GM12878 (cell line): ENCODE results near the gene MEG3. TPM values are rescaled to one million over a fixed set of nuclear protein-coding genes. Genes with fewer than 3 reads are reported as not detected.

Source experiments
- ATAC-seq: fragments of 200-7000 bp; cut with Tn5 transposase; 3 replicates; pipeline ENCODE4 v1.9.1; 2020; ENCODE audit warnings: mild to moderate bottlenecking, moderate library complexity
- BruUV-seq: library from RNA; stranded (reverse); fragments of 400-500 nt; replicated peaks from 2 replicates; lab custom pipeline; 2021; lab: Mats Ljungman, UMichigan
- CTCF ChIA-PET: fragments of 300-600 bp; sonication (Branson Sonifier 250); formaldehyde crosslinking; extraction: SDS; loops from one replicate; lab custom pipeline; 2021; ENCODE audit warnings: inconsistent platforms; lab: Yijun Ruan, JAX
- POLR2A ChIA-PET: fragments of 350-600 bp; formaldehyde crosslinking; extraction: SDS; loops from one replicate; lab custom pipeline; 2021; ENCODE audit warnings: inconsistent platforms; lab: Charles Lee
- RAD21 ChIA-PET: fragments of 300-600 bp; sonication (Branson Sonifier 250); formaldehyde crosslinking; loops from one replicate; lab custom pipeline; 2023; ENCODE audit warnings: antibody characterized with exemption; ENCODE audit not compliant: unreplicated experiment; lab: Charles Lee
- SMC1A ChIA-PET: fragments of 300-600 bp; sonication (Branson Sonifier 250); formaldehyde crosslinking; loops from one replicate; lab custom pipeline; 2023; ENCODE audit not compliant: unreplicated experiment, uncharacterized antibody; lab: Charles Lee
- DNase-seq: peaks from one replicate; pipeline ENCODE4 v3.0.0-alpha.2; 2011; ENCODE audit warnings: low read depth, low spot score
- FAIRE-seq: peaks from 3 replicates; lab custom pipeline; 2011; peaks lifted over from hg19 to GRCh38; lab: Jason Lieb, UNC
- H2AFZ ChIP-seq: 2 replicates; pipeline ENCODE4 v1.6.0; 2011; ENCODE audit warnings: low read depth, low read length, control low read depth; ENCODE audit not compliant: control insufficient read depth
- H3K27ac ChIP-seq: 2 replicates; pipeline ENCODE4 v1.5.1; 2011; ENCODE audit warnings: control low read depth; ENCODE audit not compliant: control insufficient read depth, insufficient read depth
- H3K27me3 ChIP-seq, 2 experiments: replicated peaks in 1 of 2; 2 replicates each; pipeline versions ENCODE4 v1.6.0 to v1.6.1; 2011; ENCODE audit warnings: low read length in 1 of 2; ENCODE audit not compliant: control insufficient read depth in 2 of 2, insufficient read depth in 2 of 2
- H3K36me3 ChIP-seq, 2 experiments: 2 replicates each; pipeline ENCODE4 v1.5.1; 2011; ENCODE audit warnings: low read length in 1 of 2; ENCODE audit not compliant: control insufficient read depth in 2 of 2, insufficient read depth in 2 of 2
- H3K4me1 ChIP-seq: 2 replicates; pipeline ENCODE4 v1.6.1; 2011; ENCODE audit warnings: mild to moderate bottlenecking, low read length, moderate library complexity, mixed read lengths; ENCODE audit not compliant: control insufficient read depth, insufficient read depth
- H3K4me2 ChIP-seq: 2 replicates; pipeline ENCODE4 v1.6.0; 2011; ENCODE audit warnings: control low read depth; ENCODE audit not compliant: control insufficient read depth, insufficient read depth
- H3K4me3 ChIP-seq: fragments of 200-600 bp; sonication (generic); 2 replicates; pipeline ENCODE4 v1.5.1; 2016
- H3K79me2 ChIP-seq: 2 replicates; pipeline ENCODE4 v1.6.0; 2011; ENCODE audit warnings: low read length; ENCODE audit not compliant: control insufficient read depth, insufficient read depth
- H3K9ac ChIP-seq: 2 replicates; pipeline ENCODE4 v1.8.0; 2011; ENCODE audit warnings: low read length, control low read depth, mixed read lengths; ENCODE audit not compliant: control insufficient read depth, insufficient read depth
- H3K9me3 ChIP-seq: replicated peaks from 3 replicates; pipeline ENCODE4 v1.5.1; 2011; ENCODE audit warnings: mild to moderate bottlenecking, low read length; ENCODE audit not compliant: control insufficient read depth, insufficient read depth
- H4K20me1 ChIP-seq: 2 replicates; pipeline ENCODE4 v1.6.0; 2011; ENCODE audit not compliant: control insufficient read depth, insufficient read depth
- ATF7 ChIP-seq: fragments of 450-650 bp; IDR thresholded peaks from 2 replicates; pipeline ENCODE4 v1.6.1; 2016; ENCODE audit warnings: low read depth, mild to moderate bottlenecking
- EGR1 ChIP-seq, 2 experiments: IDR thresholded peaks; 1 replicate in 1 of 2; 2 replicates in 1 of 2; pipeline ENCODE4 v1.6.1; 2011 to 2012; ENCODE audit warnings: low read depth in 2 of 2, low read length in 2 of 2, borderline replicate concordance in 1 of 2, mild to moderate bottlenecking in 1 of 2, moderate library complexity in 1 of 2
- ETV6 ChIP-seq, 2 experiments: fragments of 450-650 bp in 1 of 2; IDR thresholded peaks in 1 of 2; conservative IDR thresholded peaks in 1 of 2; 2 replicates each; pipeline ENCODE4 v1.6.1; 2014; ENCODE audit warnings: antibody characterized with exemption in 1 of 2, borderline replicate concordance in 1 of 2, low read depth in 1 of 2, mild to moderate bottlenecking in 1 of 2, moderate library complexity in 1 of 2
- GABPA ChIP-seq: IDR thresholded peaks from 2 replicates; pipeline ENCODE4 v1.6.1; 2014; ENCODE audit warnings: antibody characterized with exemption, low read depth, mild to moderate bottlenecking, inconsistent platforms
- HDAC2 ChIP-seq: fragments of 200-600 bp; sonication (generic); IDR thresholded peaks from 2 replicates; pipeline ENCODE4 v1.6.1; 2017
- NFXL1 ChIP-seq: fragments of 450-650 bp; IDR thresholded peaks from 2 replicates; pipeline ENCODE4 v1.6.1; 2017; ENCODE audit warnings: antibody characterized with exemption, mild to moderate bottlenecking, borderline replicate concordance
- NR2C1 ChIP-seq: fragments of 450-650 bp; IDR thresholded peaks from 2 replicates; pipeline ENCODE4 v1.6.1; 2017; ENCODE audit warnings: antibody characterized with exemption, mild to moderate bottlenecking, moderate library complexity
- RELA ChIP-seq: fragments of 450-650 bp; IDR thresholded peaks from 2 replicates; pipeline ENCODE4 v1.8.0; 2014; ENCODE audit warnings: borderline replicate concordance; ENCODE audit not compliant: partially characterized antibody
- SRF ChIP-seq, 2 experiments: IDR thresholded peaks; 2 replicates each; pipeline ENCODE4 v1.6.1; 2011; ENCODE audit warnings: low read depth in 2 of 2, low read length in 2 of 2, mild to moderate bottlenecking in 1 of 2, moderate library complexity in 1 of 2
- TBL1XR1 ChIP-seq: IDR thresholded peaks from 2 replicates; pipeline ENCODE4 v1.6.1; 2012; ENCODE audit warnings: low read depth, low read length, improper control_type of control experiment
- WGBS: methylation state at CpG from one replicate; pipeline ENCODE4 v1.1.6; 2016; ENCODE audit warnings: low lambda C conversion rate; ENCODE audit not compliant: insufficient replicate concordance, insufficient coverage; ENCODE audit errors: missing lambda C conversion rate; 5-methylcytosine and 5-hydroxymethylcytosine counted together
- in situ Hi-C: fragments of 300-500 bp; cut with MboI; formaldehyde crosslinking; loops from 9 replicates; pipeline ENCODE4 v1.14.3; 2018; ENCODE audit warnings: mixed read lengths
- intact Hi-C: fragments of 100-400 bp; cut with micrococcal nuclease; formaldehyde crosslinking; loops from one replicate; pipeline ENCODE4 v1.14.2; 2022; ENCODE audit not compliant: unreplicated experiment
- polyA plus RNA-seq, 11 experiments: library from polyadenylated mRNA; depleted of rRNA in 4 of 11; unstranded in 6 of 11; stranded (reverse) in 5 of 11; fragments of >200 nt; fragmentation: Nextera tagmentation in 4 of 11; fragmentation: Illumina TruSeq in 1 of 11; extraction: Ambion mirVana in 4 of 11; extraction: Trizol in 1 of 11; gene quantifications; 1 replicate in 1 of 11; 2 replicates in 10 of 11; pipeline versions ENCODE4 v1.2.1 to v1.2.3, GENCODE V29; 2011 to 2016; ENCODE audit warnings: inconsistent platforms in 2 of 11, missing spikeins in 2 of 11, low read depth in 1 of 11
- total RNA-seq, 4 experiments: library from RNA; depleted of rRNA in 3 of 4; stranded (reverse); fragments of >200 nt in 3 of 4; fragmentation: Illumina TruSeq in 1 of 4; extraction: Trizol in 1 of 4; gene quantifications; 2 replicates each; pipeline versions ENCODE4 v1.2.1 to v1.2.3, GENCODE V29; 2013 to 2021
- TF ChIP-seq, protein P1 (sequence below): fragments of 450-650 bp; IDR thresholded peaks from 2 replicates; pipeline ENCODE4 v1.6.1; 2017; ENCODE audit warnings: mild to moderate bottlenecking, low read depth, inconsistent platforms; ENCODE audit not compliant: poor library complexity, severe bottlenecking
- TF ChIP-seq, protein P2 (sequence below): fragments of 450-650 bp; IDR thresholded peaks from 2 replicates; pipeline ENCODE4 v1.6.1; 2017; ENCODE audit warnings: antibody characterized with exemption, mild to moderate bottlenecking, moderate library complexity

Gene MEG3
- total and polyA plus RNA-seq, 10 of the 15 experiments (the other 5 are each of a cell fraction or from before 2014, with no cell fraction given), result 0.03 to 2.9 (median 0.95) TPM; not detected in 7

DNA sequence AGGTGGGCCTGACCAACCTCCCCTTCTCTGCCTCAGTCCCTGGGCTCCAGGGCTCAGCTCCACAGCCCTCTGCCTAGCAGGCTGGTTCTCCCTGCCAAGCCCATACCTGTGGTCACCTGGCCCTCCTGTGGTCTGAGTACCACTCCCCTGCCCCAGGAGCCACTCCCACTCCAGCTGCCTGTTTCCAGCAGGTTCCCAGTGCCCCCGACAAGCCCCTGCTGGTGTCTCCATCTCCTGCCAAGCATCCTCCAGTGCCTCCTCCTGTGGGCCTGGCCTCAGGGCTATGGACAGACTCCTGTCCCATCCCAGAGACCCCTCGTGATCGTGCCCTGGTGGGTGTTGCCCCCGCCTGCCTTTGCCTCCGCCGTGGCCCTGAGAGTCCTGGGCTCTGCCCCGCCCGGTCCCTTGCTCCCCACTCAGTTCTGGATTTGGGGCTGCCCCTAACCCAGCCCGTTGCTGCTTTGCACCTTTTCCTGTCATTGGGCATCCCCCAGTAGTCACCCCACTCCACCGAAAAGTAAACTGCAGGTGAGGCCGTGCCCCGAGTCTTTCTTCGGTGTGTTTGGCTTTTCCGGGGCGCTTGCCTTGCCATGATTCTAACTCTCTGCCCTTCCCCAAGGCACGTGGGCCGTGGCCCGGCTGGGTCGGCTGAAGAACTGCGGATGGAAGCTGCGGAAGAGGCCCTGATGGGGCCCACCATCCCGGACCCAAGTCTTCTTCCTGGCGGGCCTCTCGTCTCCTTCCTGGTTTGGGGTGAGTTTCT, 9.8 kb downstream of the MEG3 start:
- no peak overlapping the region for H2AFZ ChIP-seq
- H3K4me3 ChIP-seq, result no peak overlapping the region
- no peak for FAIRE-seq
- CTCF ChIA-PET, result no interaction called here
- 49% methylated on average over 24 of the region's 24 CpGs for WGBS
- SMC1A ChIA-PET, result no interaction called here
- H3K9ac ChIP-seq, result no peak overlapping the region
- H4K20me1 ChIP-seq, result no peaks in the 10 kb centered on the region
- BruUV-seq, result no TSS peak
- ATAC-seq, result no peak
- in situ Hi-C loops (no loop called here), intact Hi-C loops (no loop called here)
- TF ChIP-seq RELA, result no peak
- no peak for TF ChIP-seq EGR1 (IDR thresholded peaks at IDR 0.05; ENCODE audit: borderline replicate concordance in 1 of 2, low read depth in 2 of 2, low read length in 2 of 2)
- TF ChIP-seq SRF (IDR thresholded peaks at IDR 0.05; ENCODE audit: low read depth in 2 of 2, low read length in 2 of 2), result no peak
- TF ChIP-seq GABPA, result no peak
- no peak for TF ChIP-seq TBL1XR1
- no peak for DNase-seq
- H3K27ac ChIP-seq, result no peak overlapping the region
- POLR2A ChIA-PET, result no interaction called here
- no peaks in the 10 kb centered on the region for H3K4me1 ChIP-seq
- H3K79me2 ChIP-seq, result no peaks in the 10 kb centered on the region
- no peaks in the 10 kb centered on the region for H3K9me3 ChIP-seq
- no peaks in the 10 kb centered on the region for H3K36me3 ChIP-seq
- H3K27me3 ChIP-seq, result no peaks in the 10 kb centered on the region; a peak in 2 of 4 replicates
- RAD21 ChIA-PET, result no interaction called here
- no peak overlapping the region for H3K4me2 ChIP-seq

DNA sequence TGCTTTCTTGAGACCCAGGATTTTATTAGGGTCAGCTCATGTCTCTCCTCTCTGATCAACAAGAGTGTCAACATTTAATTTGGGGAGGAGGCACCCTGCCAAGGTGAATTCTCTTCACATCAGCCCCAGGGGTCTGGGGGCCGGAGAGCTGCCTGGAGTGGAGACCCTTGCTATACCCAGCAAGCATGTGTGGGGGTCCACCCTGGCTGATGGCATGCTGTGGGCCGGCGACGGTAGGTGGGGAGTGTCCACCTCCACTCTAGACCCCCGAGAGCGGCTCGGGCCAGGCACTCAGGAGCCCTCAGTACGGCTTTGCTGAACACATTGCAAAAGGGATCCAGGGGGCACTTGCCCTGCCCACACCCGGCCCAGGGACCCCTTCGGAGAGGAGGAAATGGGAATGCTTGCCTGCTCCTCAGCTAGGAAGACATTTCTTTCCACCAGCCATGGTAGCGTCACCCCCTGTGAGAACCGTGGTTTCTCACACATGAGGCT, 10.4 kb downstream of the MEG3 start:
- in situ Hi-C loops, result no loop called here
- Histone ChIP-seq H3K4me1 (no peaks in the 10 kb centered on the region), H3K9me3 (no peaks in the 10 kb centered on the region), H3K9ac (no peak overlapping the region), H3K4me2 (no peak overlapping the region), H4K20me1 (no peaks in the 10 kb centered on the region), H3K36me3 (no peaks in the 10 kb centered on the region), H2AFZ (no peak overlapping the region), H3K27me3 (no peaks in the 10 kb centered on the region; a peak in 2 of 4 replicates), H3K4me3 (no peak overlapping the region), H3K27ac (no peak overlapping the region), H3K79me2 (no peaks in the 10 kb centered on the region)
- CTCF ChIA-PET, result no interaction called here
- intact Hi-C loops, result no loop called here
- 36% methylated on average over 12 of the region's 12 CpGs for WGBS
- POLR2A ChIA-PET, result no interaction called here
- RAD21 ChIA-PET, result no interaction called here
- SMC1A ChIA-PET, result no interaction called here
- no TSS peak for BruUV-seq
- FAIRE-seq (no peak), DNase-seq (no peak), ATAC-seq (no peak)
- TF ChIP-seq, protein P1, sequence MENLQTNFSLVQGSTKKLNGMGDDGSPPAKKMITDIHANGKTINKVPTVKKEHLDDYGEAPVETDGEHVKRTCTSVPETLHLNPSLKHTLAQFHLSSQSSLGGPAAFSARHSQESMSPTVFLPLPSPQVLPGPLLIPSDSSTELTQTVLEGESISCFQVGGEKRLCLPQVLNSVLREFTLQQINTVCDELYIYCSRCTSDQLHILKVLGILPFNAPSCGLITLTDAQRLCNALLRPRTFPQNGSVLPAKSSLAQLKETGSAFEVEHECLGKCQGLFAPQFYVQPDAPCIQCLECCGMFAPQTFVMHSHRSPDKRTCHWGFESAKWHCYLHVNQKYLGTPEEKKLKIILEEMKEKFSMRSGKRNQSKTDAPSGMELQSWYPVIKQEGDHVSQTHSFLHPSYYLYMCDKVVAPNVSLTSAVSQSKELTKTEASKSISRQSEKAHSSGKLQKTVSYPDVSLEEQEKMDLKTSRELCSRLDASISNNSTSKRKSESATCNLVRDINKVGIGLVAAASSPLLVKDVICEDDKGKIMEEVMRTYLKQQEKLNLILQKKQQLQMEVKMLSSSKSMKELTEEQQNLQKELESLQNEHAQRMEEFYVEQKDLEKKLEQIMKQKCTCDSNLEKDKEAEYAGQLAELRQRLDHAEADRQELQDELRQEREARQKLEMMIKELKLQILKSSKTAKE, result no peak
- no peak for TF ChIP-seq ETV6 (conservative IDR thresholded peaks at IDR 0.05 in 1 of 2, IDR thresholded peaks at IDR 0.05 in 1 of 2; ENCODE audit: borderline replicate concordance in 1 of 2, low read depth in 1 of 2)
- no peak for TF ChIP-seq NFXL1
- TF ChIP-seq HDAC2, result no peak
- TF ChIP-seq ATF7, result no peak
- TF ChIP-seq, protein P2, sequence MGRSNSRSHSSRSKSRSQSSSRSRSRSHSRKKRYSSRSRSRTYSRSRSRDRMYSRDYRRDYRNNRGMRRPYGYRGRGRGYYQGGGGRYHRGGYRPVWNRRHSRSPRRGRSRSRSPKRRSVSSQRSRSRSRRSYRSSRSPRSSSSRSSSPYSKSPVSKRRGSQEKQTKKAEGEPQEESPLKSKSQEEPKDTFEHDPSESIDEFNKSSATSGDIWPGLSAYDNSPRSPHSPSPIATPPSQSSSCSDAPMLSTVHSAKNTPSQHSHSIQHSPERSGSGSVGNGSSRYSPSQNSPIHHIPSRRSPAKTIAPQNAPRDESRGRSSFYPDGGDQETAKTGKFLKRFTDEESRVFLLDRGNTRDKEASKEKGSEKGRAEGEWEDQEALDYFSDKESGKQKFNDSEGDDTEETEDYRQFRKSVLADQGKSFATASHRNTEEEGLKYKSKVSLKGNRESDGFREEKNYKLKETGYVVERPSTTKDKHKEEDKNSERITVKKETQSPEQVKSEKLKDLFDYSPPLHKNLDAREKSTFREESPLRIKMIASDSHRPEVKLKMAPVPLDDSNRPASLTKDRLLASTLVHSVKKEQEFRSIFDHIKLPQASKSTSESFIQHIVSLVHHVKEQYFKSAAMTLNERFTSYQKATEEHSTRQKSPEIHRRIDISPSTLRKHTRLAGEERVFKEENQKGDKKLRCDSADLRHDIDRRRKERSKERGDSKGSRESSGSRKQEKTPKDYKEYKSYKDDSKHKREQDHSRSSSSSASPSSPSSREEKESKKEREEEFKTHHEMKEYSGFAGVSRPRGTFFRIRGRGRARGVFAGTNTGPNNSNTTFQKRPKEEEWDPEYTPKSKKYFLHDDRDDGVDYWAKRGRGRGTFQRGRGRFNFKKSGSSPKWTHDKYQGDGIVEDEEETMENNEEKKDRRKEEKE, result no peak
- TF ChIP-seq NR2C1, result no peak
